Activated T-cell treated with anti-CD3 and anti-CD28 coated beads for 4 hours (primary cell): ENCODE measurements around the gene TENT4A.

Source experiments
- DNase-seq: peaks from one replicate; pipeline ENCODE4 v3.0.0-alpha.2; 2020

Gene TENT4A

DNA sequence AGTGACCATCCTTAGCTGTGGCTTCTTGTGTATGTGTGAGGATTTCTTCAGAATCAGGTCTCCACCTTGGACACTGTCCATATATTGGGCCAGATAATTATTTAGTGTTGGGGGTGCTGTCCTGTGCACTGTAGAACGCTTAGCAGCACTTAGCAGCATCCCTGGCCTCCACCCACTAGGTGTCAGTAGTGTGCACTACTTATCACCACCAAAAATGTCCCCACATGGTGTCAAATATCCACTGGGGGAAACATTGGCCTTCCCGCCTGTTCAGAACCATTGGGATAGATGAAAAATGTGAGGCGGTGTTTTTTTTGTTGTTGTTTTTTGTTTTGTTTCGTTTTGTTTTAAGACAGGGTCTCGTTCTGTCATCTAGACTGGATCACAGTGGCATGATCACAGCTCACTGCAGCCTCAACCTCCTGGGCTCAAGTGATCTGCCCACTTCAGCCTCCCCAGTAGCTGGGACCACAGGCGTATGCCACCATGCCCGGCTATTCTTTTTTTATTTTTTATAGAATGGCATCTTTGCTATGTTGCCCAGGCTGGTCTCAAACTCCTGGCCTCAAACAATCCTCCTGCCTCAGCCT, 67.7 kb downstream of the TENT4A start:
- no peak for DNase-seq

DNA sequence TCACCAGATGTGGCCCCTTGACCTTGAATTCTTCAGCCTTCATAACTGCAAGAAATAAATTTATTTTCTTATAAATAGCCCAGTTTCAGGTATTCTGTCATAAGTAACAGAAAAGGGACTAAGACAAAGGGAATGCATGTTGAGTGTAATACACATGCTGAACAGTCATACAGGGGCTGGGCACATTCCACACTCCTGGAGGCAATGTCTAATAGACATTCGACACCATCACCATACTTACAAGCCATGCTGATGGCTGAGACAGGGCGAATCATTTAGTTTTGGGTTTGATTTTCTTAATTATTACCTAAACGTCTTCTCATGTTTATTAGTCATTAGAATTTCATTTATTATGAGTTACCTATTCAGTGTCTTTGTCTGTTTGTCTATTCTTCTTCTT, 68.5 kb downstream of the TENT4A start:
- no peak for DNase-seq

DNA sequence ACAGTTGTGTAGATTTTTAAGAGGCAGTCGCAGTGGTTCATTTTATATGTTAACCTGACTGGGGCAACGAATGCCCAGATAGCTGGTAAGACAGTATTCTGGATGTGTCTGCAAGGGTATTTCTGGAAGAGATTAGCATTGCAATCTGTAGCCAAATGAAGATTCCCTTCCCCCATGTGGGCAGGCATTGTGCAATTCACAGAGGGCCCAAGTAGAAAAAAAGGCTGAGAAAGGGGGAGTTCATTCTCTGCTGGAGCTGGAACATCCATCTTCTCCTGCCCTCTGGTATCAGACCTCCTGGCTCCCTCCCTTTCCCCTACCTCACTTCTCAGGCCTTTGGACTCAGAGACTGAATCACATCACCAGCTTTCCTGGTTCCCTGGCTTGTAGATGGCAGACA, 70.6 kb downstream of the TENT4A start:
- no peak for DNase-seq

GRCh38 chr5:6784481-6784880, 71.2 kb downstream of the TENT4A start:
- no peak for DNase-seq

DNA sequence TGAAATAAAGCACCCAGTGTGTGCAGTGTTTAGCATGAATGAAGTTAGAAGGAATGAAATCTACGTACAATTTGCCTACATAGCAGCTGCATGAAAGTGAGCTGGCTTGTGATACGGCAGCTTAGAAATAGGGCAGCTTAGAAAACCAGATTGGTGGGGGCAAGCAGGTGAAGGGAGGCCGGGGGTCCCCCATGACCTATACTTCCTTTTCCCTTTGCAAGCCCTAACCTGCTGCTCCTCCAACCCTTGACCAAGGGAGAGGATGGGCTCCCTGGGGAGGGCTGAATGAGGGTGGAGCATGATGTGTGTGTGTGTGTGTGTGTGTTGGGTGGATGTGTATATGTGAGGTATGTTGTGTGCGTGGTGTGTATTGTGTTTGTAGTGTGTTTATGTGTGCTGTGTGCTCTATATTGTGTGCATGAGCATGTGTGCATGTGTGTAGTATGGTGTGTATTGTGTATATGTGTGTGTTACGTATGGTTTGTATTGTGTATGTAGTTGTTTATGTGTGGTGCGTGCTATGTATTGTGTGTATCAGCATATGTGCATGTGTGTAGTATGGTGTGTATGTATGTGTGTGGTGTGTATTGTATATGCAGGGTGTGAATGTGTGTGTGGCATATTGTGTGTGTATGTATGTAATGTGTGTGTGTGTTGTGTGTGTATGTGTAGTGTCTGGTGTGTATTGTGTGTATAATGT, 72.1 kb downstream of the TENT4A start:
- DNase-seq, result no peak

GRCh38 chr5:6785861-6786180, 72.6 kb downstream of the TENT4A start:
- DNase-seq, result no peak

- no peak for DNase-seq
Observed at GRCh38 chr5:6786786-6787495, 73.7 kb downstream of the TENT4A start.

DNA sequence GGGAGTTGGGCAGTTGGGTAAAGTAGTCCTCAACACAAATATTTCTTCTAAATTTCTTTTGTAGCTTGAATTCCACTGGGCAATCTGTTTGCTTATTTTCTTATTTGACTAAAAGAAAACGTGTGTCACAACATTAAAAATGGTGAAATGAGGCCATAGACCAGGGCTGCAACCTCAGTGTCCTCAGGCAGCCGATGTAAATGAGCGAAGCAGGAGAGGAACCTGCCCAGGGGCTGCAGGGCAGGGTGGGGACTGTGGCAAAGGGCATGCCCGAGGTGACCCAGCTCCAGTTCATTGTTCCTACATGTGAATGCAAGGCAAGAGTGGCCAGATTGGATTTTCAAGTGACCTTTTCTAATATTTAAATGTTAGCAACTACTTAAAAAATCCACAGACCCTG, 74.7 kb downstream of the TENT4A start:
- no peak for DNase-seq

- no peak for DNase-seq
Observed at GRCh38 chr5:6788439-6788838, 75.2 kb downstream of the TENT4A start.

DNA sequence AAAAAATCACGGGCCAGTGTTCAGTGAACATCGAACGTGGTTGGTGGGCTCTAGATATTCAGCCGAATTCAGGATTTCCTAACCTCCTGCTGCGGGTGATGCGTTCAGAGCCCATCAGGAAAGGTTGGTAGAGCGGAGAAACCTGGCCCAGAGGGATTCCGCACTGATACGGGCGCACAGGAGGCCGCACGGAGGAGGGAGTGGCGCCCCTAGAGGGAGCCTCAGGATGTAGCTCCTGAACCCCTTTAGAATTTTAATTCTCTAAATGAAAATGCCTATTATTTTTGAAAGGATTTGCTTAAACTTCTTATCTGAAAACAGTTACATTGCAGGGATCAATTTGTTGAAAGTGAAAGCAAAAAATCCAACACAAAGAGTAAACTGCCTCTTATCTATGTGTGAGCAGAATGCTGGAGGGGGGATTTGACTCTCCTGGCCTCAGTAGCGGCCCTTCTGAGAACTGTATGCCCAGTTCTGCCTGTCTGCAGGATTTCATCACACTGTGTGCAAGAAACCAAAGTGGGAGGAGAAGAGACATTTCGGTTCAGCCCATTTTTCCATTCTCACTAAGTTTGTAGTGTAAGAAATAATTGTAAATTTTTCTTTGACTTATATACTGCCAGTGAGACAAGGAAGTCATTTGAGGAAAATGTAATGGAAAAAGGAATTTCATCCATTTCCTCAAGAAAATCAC, 75.9 kb downstream of the TENT4A start:
- no peak for DNase-seq

- DNase-seq, result no peak
Observed at GRCh38 chr5:6790346-6790865, 77.2 kb downstream of the TENT4A start.

DNA sequence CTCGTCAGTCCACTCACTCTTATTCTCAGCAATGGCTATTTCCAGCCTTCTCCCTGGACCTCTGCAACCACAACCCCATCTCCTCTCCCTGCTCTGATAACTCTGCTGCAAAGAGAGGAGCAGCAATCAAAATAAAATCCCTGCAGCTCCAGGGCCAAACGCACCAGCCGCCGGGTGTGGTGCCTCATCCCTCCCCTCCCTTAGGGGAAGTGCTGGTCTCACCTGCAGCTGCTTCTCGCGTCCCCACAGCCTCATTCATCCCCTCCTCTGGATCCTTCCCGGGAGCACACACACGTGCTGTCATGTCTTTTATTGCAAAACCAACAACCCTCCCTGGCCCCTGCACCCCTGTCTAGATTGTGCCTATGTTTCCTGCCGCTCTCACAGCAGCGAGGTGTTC, 77.8 kb downstream of the TENT4A start:
- no peak for DNase-seq

DNA sequence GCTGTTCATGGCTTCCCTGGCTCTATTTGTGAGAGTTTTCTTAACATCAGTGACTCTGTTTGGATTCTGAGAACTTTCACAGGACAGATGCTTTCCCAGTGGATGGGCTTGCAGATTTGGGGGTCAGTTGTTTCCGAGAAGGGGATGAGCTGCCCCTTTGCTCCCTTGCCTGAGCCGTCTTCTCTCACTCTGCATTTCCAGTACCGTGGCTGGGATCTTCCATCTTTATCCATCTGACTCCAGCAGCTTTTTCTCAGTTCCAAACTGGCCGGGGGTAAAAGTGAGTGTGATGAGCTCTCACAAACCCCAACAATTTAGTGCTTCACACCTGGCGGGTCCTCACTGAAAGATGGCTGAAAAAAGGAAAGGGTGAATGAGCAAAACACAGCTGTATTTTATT, 79.1 kb downstream of the TENT4A start:
- no peak for DNase-seq

DNA sequence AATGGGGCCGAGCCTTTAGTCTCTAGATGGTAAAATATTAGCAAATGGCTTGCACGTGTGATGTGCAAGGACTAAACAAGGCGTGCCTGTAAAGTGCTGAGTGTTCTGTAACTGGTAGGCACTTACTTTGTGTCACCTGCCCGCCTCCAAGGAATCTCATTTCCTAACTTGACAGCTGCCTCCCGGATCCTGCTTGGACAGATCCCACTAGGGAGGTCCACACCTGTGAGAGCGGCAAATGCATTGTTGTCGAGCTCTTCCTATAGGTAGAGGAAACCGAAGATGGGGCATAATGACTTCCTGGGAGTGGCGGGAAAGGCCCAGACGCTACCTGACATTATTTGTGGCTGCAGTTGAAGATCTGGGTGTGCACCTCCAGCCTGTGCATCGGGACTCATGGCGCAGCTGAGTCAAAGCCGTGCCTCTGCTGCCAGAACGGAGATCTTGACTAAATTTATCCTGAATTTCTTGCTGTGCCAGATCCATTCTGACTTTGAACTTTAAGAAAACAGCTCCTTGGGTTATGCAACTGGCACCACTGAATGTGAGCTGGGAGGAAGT, 79.8 kb downstream of the TENT4A start:
- no peak for DNase-seq

GRCh38 chr5:6801236-6801635, 88.0 kb downstream of the TENT4A start:
- DNase-seq, result no peak

- no peak for DNase-seq
Observed at GRCh38 chr5:6803981-6804550, 90.8 kb downstream of the TENT4A start.

DNA sequence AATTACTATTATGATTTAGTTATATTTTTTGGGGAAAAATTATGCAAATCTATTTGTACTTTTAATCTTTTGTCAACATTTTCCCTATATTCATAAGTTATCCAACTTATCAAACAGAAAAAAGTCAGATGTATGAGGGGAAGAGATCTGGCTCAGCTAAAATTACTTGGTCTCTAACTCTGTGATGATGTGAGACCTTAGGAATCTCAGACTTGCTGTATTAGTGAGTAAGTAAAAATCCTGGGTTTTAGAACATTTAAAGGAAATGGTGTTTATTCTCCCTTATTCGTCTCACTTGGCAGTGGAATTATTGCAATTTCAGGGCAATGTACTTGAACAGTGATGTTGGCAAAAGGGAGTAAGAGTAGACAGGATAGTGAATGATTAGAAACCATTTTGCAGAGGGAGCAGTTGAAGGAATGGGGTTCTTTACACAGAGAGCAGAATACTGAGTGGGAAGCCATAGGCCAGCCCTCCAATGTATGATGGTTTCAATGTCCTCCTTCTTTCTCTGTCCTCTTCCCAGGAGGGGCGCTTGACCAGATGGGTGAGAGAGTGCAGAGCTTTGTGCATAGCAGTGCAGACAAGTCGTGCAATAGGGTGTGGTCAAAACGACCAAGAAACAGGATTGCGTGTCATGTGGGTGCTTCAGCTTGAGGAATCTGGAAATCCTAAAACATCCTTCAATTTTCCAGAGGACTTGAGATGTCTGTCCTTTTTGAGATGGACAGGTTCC, 91.7 kb downstream of the TENT4A start:
- DNase-seq, result no peak

DNA sequence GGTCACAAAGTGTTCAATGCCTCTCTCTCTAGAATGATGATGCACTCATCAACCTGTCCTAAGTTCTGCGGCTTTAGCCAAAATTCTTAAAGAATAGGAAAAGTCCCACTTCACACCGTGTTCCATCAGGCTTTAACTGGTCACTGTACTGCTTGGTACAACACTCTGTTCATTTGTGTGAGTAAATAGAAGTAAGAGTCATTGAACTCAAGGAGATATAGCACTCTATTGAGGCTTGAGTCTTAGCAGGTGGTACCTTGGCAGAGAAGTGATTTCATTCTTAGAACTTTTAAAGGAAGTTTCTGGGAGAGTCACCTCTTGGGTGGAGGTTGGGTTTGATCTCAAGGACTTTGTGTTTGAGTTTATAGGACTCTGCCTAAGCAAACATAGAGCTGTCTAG, 92.6 kb downstream of the TENT4A start:
- no peak for DNase-seq
